Panc1 (cell line): ENCODE measurements around the gene ZBTB7C. TPM values are rescaled to one million over a fixed set of nuclear protein-coding genes. Genes with fewer than 3 reads are reported as not detected.

Experiments used
- ATAC-seq: fragments of 200-7000 bp; cut with Tn5 transposase; 2 replicates; pipeline ENCODE4 v1.9.1; 2020; ENCODE audit warnings: mild to moderate bottlenecking, moderate library complexity
- BruUV-seq: library from RNA; stranded (reverse); fragments of 400-500 nt; replicated peaks from 2 replicates; lab custom pipeline; 2021; lab: Mats Ljungman, UMichigan
- CTCF ChIA-PET: fragments of 300-600 bp; sonication (Branson Sonifier 250); formaldehyde crosslinking; loops from one replicate; lab custom pipeline; 2022; ENCODE audit warnings: antibody characterized with exemption; lab: Charles Lee
- POLR2A ChIA-PET: fragments of 300-600 bp; sonication (Branson Sonifier 250); formaldehyde crosslinking; loops from one replicate; lab custom pipeline; 2022; ENCODE audit warnings: antibody characterized with exemption; lab: Charles Lee
- DNase-seq: peaks from one replicate; pipeline ENCODE4 v3.0.0-alpha.2; 2010; ENCODE audit warnings: low read depth, low spot score
- H3K27ac ChIP-seq: 2 replicates; pipeline ENCODE4 v1.5.1; 2011; ENCODE audit warnings: mild to moderate bottlenecking, low read length, inconsistent platforms
- H3K27me3 ChIP-seq: fragments of 200-500 bp; sonication (Bioruptor generic); 2 replicates; pipeline ENCODE4 v1.6.0; 2014; ENCODE audit warnings: low read length, inconsistent platforms; ENCODE audit not compliant: control insufficient read depth, insufficient read depth
- H3K36me3 ChIP-seq: fragments of 200-500 bp; sonication (Bioruptor generic); 2 replicates; pipeline ENCODE4 v1.5.1; 2014; ENCODE audit warnings: inconsistent platforms, mild to moderate bottlenecking, low read length, moderate library complexity; ENCODE audit not compliant: control insufficient read depth, insufficient read depth
- H3K4me1 ChIP-seq: 2 replicates; pipeline ENCODE4 v1.5.1; 2011; ENCODE audit warnings: inconsistent platforms, mild to moderate bottlenecking, low read length, moderate library complexity; ENCODE audit not compliant: control insufficient read depth, insufficient read depth
- H3K4me3 ChIP-seq, 2 experiments: 2 replicates each; pipeline ENCODE4 v1.5.1; 2011 to 2012; ENCODE audit warnings: low read depth in 2 of 2, low read length in 2 of 2, mild to moderate bottlenecking in 2 of 2, inconsistent platforms in 1 of 2, moderate library complexity in 1 of 2
- H3K9me3 ChIP-seq: fragments of 200-500 bp; sonication (Bioruptor generic); 2 replicates; pipeline ENCODE4 v1.5.1; 2014; ENCODE audit warnings: low read depth, mild to moderate bottlenecking, inconsistent platforms, low read length, moderate library complexity; ENCODE audit not compliant: control insufficient read depth, insufficient read depth
- POLR2AphosphoS5 ChIP-seq: IDR thresholded peaks from 2 replicates; pipeline ENCODE4 v1.6.1; 2012; ENCODE audit warnings: mild to moderate bottlenecking, low read depth, low read length, moderate library complexity
- SIN3A ChIP-seq: IDR thresholded peaks from 2 replicates; pipeline ENCODE4 v1.6.1; 2012; ENCODE audit warnings: low read depth, mild to moderate bottlenecking, low read length, moderate library complexity, borderline replicate concordance; ENCODE audit not compliant: insufficient read depth
- TCF7L2 ChIP-seq: IDR thresholded peaks from 2 replicates; pipeline ENCODE4 v1.6.1; 2011; ENCODE audit warnings: mild to moderate bottlenecking, low read depth, low read length, inconsistent platforms
- in situ Hi-C: cut with HindIII; loops from 2 replicates; pipeline ENCODE4 v1.10.0; 2016; ENCODE audit warnings: low sequenced_read_pairs, low pct_unique_long_range_greater_than_20kb
- intact Hi-C: fragments of 100-400 bp; cut with micrococcal nuclease; formaldehyde crosslinking; loops from one replicate; pipeline ENCODE4 v1.10.0; 2022; ENCODE audit not compliant: unreplicated experiment
- total RNA-seq: library from RNA; stranded (reverse); gene quantifications from one replicate; pipeline ENCODE4 v1.2.1, GENCODE V29; 2021; ENCODE audit not compliant: unreplicated experiment
- TF ChIP-seq, protein P1 (sequence below): fragments of 450-650 bp; IDR thresholded peaks from 2 replicates; pipeline ENCODE4 v1.5.1; 2017; ENCODE audit warnings: mild to moderate bottlenecking
- TF ChIP-seq, protein P2 (sequence below), 2 experiments: IDR thresholded peaks; 2 replicates each; pipeline ENCODE4 v1.6.1; 2011 to 2012; ENCODE audit warnings: low read depth in 2 of 2, control low read depth in 1 of 2, low read length in 1 of 2, mild to moderate bottlenecking in 1 of 2, moderate library complexity in 1 of 2; ENCODE audit not compliant: insufficient read depth in 1 of 2

Gene ZBTB7C
- total RNA-seq, 1 experiment from 2014 or later, result 0.03 TPM

DNA sequence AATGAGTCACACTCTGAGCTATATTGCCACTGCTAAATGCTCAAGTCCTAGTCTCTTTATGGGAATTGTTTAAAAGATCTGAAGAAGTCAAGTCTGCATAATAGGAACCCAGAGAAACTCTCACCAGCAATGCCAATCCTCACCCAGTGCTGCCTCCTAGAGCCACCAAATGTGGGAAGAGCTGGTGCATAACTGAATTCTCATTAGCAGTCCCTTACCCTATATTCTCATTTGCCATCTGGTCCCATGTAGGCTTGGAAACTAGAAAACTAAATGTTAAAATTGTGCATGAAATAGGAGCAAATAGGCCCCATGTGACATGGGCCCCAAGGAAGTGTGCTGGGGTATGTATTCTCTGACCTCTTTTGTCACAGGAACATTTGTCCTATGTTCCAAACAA, 254.4 kb downstream of the ZBTB7C start:
- H3K9me3 ChIP-seq, result no peaks in the 10 kb centered on the region
- CTCF ChIA-PET, result no interaction called here
- BruUV-seq, result no TSS peak
- H3K4me3 ChIP-seq, result no peak overlapping the region
- no peak for ATAC-seq
- H3K27me3 ChIP-seq, result no peaks in the 10 kb centered on the region
- intact Hi-C loops, result no loop called here
- no peak for DNase-seq
- POLR2A ChIA-PET, result no interaction called here
- no peaks in the 10 kb centered on the region for H3K4me1 ChIP-seq
- H3K27ac ChIP-seq, result no peak overlapping the region
- H3K36me3 ChIP-seq, result no peaks in the 10 kb centered on the region
- in situ Hi-C loops, result no loop called here
- TF ChIP-seq POLR2AphosphoS5, result no peak
- TF ChIP-seq, protein P1, sequence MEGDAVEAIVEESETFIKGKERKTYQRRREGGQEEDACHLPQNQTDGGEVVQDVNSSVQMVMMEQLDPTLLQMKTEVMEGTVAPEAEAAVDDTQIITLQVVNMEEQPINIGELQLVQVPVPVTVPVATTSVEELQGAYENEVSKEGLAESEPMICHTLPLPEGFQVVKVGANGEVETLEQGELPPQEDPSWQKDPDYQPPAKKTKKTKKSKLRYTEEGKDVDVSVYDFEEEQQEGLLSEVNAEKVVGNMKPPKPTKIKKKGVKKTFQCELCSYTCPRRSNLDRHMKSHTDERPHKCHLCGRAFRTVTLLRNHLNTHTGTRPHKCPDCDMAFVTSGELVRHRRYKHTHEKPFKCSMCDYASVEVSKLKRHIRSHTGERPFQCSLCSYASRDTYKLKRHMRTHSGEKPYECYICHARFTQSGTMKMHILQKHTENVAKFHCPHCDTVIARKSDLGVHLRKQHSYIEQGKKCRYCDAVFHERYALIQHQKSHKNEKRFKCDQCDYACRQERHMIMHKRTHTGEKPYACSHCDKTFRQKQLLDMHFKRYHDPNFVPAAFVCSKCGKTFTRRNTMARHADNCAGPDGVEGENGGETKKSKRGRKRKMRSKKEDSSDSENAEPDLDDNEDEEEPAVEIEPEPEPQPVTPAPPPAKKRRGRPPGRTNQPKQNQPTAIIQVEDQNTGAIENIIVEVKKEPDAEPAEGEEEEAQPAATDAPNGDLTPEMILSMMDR, result no peak

DNA sequence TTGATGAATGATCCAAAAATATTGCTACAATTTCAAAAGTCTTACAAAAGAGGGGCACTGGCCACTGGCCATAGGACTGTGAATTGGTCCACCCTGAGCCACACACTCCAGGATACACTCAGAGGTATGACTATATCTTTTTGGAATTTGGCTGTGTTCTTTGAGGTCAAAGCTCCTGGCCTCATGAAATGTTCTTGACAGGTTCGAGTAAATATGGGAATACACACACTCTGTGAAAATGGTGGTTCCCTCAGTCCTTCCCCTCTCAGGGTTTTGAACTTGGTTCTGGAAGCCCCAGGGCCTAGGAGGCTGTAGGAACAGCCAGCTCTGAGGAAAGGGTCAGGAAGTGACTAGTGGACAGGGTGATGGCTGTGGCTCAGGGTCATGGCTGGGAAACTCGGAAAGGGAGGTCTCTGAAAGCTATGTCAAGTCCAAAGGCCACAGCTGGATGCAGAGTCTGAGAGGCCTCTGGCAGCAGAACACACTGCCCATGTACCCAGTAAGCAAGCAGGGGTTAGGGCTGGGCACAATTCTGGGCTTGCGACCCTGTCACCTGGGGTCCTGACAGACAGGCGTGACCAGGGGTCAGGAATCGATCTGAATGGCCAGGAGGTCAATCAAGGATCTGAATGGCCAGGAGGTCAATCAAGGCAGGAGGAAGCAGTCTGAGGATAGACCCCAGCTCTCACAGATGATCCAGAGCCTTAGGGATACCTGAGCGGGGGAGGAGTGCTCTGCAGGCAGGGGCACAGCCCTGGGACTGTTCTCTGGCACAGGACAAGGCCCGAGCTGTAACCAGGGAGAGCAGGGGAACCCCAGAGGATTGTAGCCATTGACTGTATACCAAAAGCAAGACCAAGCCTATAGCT, 255.3 kb downstream of the ZBTB7C start:
- intact Hi-C loops, result no loop called here
- CTCF ChIA-PET, result no interaction called here
- TF ChIP-seq, protein P1, result no peak
- TF ChIP-seq POLR2AphosphoS5 (no peak), TCF7L2 (no peak), SIN3A (no peak)
- TF ChIP-seq, protein P2, sequence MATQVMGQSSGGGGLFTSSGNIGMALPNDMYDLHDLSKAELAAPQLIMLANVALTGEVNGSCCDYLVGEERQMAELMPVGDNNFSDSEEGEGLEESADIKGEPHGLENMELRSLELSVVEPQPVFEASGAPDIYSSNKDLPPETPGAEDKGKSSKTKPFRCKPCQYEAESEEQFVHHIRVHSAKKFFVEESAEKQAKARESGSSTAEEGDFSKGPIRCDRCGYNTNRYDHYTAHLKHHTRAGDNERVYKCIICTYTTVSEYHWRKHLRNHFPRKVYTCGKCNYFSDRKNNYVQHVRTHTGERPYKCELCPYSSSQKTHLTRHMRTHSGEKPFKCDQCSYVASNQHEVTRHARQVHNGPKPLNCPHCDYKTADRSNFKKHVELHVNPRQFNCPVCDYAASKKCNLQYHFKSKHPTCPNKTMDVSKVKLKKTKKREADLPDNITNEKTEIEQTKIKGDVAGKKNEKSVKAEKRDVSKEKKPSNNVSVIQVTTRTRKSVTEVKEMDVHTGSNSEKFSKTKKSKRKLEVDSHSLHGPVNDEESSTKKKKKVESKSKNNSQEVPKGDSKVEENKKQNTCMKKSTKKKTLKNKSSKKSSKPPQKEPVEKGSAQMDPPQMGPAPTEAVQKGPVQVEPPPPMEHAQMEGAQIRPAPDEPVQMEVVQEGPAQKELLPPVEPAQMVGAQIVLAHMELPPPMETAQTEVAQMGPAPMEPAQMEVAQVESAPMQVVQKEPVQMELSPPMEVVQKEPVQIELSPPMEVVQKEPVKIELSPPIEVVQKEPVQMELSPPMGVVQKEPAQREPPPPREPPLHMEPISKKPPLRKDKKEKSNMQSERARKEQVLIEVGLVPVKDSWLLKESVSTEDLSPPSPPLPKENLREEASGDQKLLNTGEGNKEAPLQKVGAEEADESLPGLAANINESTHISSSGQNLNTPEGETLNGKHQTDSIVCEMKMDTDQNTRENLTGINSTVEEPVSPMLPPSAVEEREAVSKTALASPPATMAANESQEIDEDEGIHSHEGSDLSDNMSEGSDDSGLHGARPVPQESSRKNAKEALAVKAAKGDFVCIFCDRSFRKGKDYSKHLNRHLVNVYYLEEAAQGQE (IDR thresholded peaks at IDR 0.05; ENCODE audit: insufficient read depth in 1 of 2, low read depth in 2 of 2, low read length in 1 of 2), result no peak
- POLR2A ChIA-PET, result no interaction called here
- in situ Hi-C loops, result no loop called here
- Histone ChIP-seq H3K4me1 (no peaks in the 10 kb centered on the region), H3K4me3 (no peak overlapping the region), H3K27ac (no peak overlapping the region), H3K36me3 (no peaks in the 10 kb centered on the region), H3K27me3 (no peaks in the 10 kb centered on the region), H3K9me3 (no peaks in the 10 kb centered on the region)
- ATAC-seq (no peak), DNase-seq (no peak)
- no TSS peak for BruUV-seq
